ENCODE results near the gene LPP.

LPP gene

GRCh38 chr3:188211476-188211875, 57.5 kb downstream of the LPP start:
- TF ChIP-seq TAF1 (IDR thresholded peaks at IDR 0.05; ENCODE audit: borderline replicate concordance, insufficient read depth, low read length): no peak
- TF ChIP-seq SIN3A (IDR thresholded peaks at IDR 0.05; ENCODE audit: borderline replicate concordance, insufficient read depth, low read length): no peak

- no peak for TF ChIP-seq POLR2AphosphoS5 (IDR thresholded peaks at IDR 0.05; ENCODE audit: low read depth, low read length)
- no peak for TF ChIP-seq REST (IDR thresholded peaks at IDR 0.05; ENCODE audit: insufficient read depth in 1 of 2, low read depth in 2 of 2, low read length in 2 of 2)
- no peak for TF ChIP-seq FOXP2 (optimal IDR thresholded peaks at IDR 0.05; ENCODE audit: borderline replicate concordance, extremely low read depth, extremely low read length, insufficient read depth)
- no peak for TF ChIP-seq TAF1 (IDR thresholded peaks at IDR 0.05; ENCODE audit: borderline replicate concordance, insufficient read depth, low read length)
- TF ChIP-seq SIN3A (IDR thresholded peaks at IDR 0.05; ENCODE audit: borderline replicate concordance, insufficient read depth, low read length): no peak
These were observed 58.5 kb downstream of the LPP start for GRCh38 chr3:188212308-188212969.

- TF ChIP-seq REST (IDR thresholded peaks at IDR 0.05; ENCODE audit: insufficient read depth in 1 of 2, low read depth in 2 of 2, low read length in 2 of 2) (no peak), SIN3A (IDR thresholded peaks at IDR 0.05; ENCODE audit: borderline replicate concordance, insufficient read depth, low read length) (no peak), FOXP2 (optimal IDR thresholded peaks at IDR 0.05; ENCODE audit: borderline replicate concordance, extremely low read depth, extremely low read length, insufficient read depth) (no peak), POLR2AphosphoS5 (IDR thresholded peaks at IDR 0.05; ENCODE audit: low read depth, low read length) (no peak), TAF1 (IDR thresholded peaks at IDR 0.05; ENCODE audit: borderline replicate concordance, insufficient read depth, low read length) (no peak)
These were observed 60.5 kb downstream of the LPP start for GRCh38 chr3:188214442-188214841.

GRCh38 chr3:188215129-188215528, 61.2 kb downstream of the LPP start:
- no peak for TF ChIP-seq REST (IDR thresholded peaks at IDR 0.05; ENCODE audit: insufficient read depth in 1 of 2, low read depth in 2 of 2, low read length in 2 of 2)
- no peak for TF ChIP-seq FOXP2 (optimal IDR thresholded peaks at IDR 0.05; ENCODE audit: borderline replicate concordance, extremely low read depth, extremely low read length, insufficient read depth)
- no peak for TF ChIP-seq POLR2AphosphoS5 (IDR thresholded peaks at IDR 0.05; ENCODE audit: low read depth, low read length)
- no peak for TF ChIP-seq TAF1 (IDR thresholded peaks at IDR 0.05; ENCODE audit: borderline replicate concordance, insufficient read depth, low read length)
- TF ChIP-seq SIN3A (IDR thresholded peaks at IDR 0.05; ENCODE audit: borderline replicate concordance, insufficient read depth, low read length): no peak

GRCh38 chr3:188217011-188217463, 63.1 kb downstream of the LPP start:
- TF ChIP-seq TAF1 (IDR thresholded peaks at IDR 0.05; ENCODE audit: borderline replicate concordance, insufficient read depth, low read length): no peak

GRCh38 chr3:188217726-188218125, 63.8 kb downstream of the LPP start:
- TF ChIP-seq REST (IDR thresholded peaks at IDR 0.05; ENCODE audit: insufficient read depth in 1 of 2, low read depth in 2 of 2, low read length in 2 of 2) (no peak), POLR2AphosphoS5 (IDR thresholded peaks at IDR 0.05; ENCODE audit: low read depth, low read length) (no peak), TAF1 (IDR thresholded peaks at IDR 0.05; ENCODE audit: borderline replicate concordance, insufficient read depth, low read length) (no peak), FOXP2 (optimal IDR thresholded peaks at IDR 0.05; ENCODE audit: borderline replicate concordance, extremely low read depth, extremely low read length, insufficient read depth) (no peak), SIN3A (IDR thresholded peaks at IDR 0.05; ENCODE audit: borderline replicate concordance, insufficient read depth, low read length) (no peak)
